Stimulated activated naive B cell treated with anti-CD40 and anti-IgM and Interleukin-4, amounts not matched to agents 10 μg/mL and 1 μg/mL and 100 μg/mL, for 72 hours (primary cell): Measurements from ENCODE around the gene NTN1.

Source experiments
- ATAC-seq, 2 donors: fragments of 150-1000 bp; cut with Tn5 transposase; replicated peaks; 2 replicates each; pipeline ENCODE4 v1.10.0; 2021; ENCODE audit warnings: moderate library complexity in 1 of 2
- DNase-seq: peaks from one replicate; pipeline ENCODE4 v3.0.0; 2021
- H3K27ac Mint-ChIP-seq: one replicate; pipeline ENCODE4 v1.8.0; 2022; ENCODE audit warnings: mild to moderate bottlenecking, mixed read lengths
- H3K27me3 Mint-ChIP-seq, 2 donors: one replicate each; pipeline ENCODE4 v1.8.0; 2022; ENCODE audit warnings: mixed read lengths in 2 of 2
- H3K36me3 Mint-ChIP-seq, 2 donors: one replicate each; pipeline ENCODE4 v1.8.0; 2022; ENCODE audit warnings: mixed read lengths in 2 of 2, mild to moderate bottlenecking in 1 of 2
- H3K4me1 Mint-ChIP-seq, 2 donors: one replicate each; pipeline ENCODE4 v1.8.0; 2022; ENCODE audit warnings: mixed read lengths in 2 of 2, mild to moderate bottlenecking in 1 of 2
- H3K4me3 Mint-ChIP-seq, 2 donors: one replicate each; pipeline ENCODE4 v1.8.0; 2022; ENCODE audit warnings: mild to moderate bottlenecking in 2 of 2, mixed read lengths in 2 of 2, moderate library complexity in 1 of 2
- H3K9me3 Mint-ChIP-seq, 2 donors: one replicate each; pipeline ENCODE4 v1.8.0; 2022; ENCODE audit warnings: mixed read lengths in 2 of 2, mild to moderate bottlenecking in 1 of 2

Gene NTN1

DNA sequence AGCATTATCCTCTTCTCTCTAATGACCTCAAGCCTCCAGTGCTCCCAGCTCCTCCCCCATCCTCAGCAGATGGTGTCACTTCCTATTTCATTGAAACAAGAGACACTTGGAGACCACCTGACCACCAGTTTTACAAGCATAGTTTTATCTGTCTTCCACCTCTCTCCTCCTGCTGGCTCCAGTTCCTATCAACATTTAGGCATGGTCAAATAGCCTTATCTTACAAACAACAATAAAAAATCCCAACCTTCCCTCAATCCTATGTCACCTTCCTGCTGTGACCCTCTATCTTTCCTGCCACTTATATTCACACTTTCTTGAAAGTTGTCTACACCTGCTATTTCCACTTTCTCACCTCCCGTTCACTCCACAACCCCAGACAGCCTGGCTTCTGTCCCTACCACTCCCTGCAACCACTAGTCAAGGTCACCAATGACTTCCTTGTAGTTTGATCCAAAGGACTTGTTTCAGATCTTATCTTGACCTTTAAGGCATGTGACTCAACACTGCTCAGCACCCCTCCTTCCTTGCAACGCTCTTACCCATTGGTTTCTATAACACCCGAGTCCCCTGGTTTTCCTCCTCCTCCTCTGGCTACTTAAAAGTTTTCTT lies 4.3 kb upstream of the NTN1 start:
- peaks cover 0 to 8% of the 10 kb centered on the region in 2 donors for H3K4me1 Mint-ChIP-seq
- H3K9me3 Mint-ChIP-seq, result no peaks in the 10 kb centered on the region
- H3K4me3 Mint-ChIP-seq, result no peak overlapping the region
- H3K36me3 Mint-ChIP-seq, result no peaks in the 10 kb centered on the region
- H3K27ac Mint-ChIP-seq, result no peak overlapping the region
- ATAC-seq (peak in 1 of 2 donors; percentile 16), DNase-seq (no peak)
- peaks cover 11 to 29% of the 10 kb centered on the region in 2 donors for H3K27me3 Mint-ChIP-seq

DNA sequence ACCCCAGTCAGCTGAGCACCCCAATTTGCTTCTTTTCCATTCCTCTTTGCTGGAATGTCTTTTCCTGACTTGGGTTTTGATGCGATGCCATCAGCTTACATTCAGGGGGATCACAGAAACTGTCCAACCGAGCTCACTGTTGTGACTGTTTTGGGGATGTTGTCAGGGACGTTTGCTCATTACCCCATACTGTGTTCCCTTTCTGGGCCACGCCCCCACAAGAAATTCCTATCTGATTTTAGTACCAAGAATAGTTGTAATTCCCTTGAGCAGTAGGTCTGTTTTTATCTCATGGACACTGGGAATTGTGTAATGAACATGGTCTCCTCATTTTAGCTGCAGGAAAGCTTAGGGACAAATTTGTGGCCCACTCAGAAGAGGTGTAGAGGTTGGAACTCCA lies 2.6 kb upstream of the NTN1 start:
- no peak for DNase-seq

GRCh38 chr17:9020096-9020823 lies 1.1 kb upstream of the NTN1 start:
- DNase-seq (no peak), ATAC-seq (peak; percentile 15 to 25)
- H3K27me3 Mint-ChIP-seq, result peaks cover 18 to 21% of the 10 kb centered on the region in 2 donors
- peaks cover 0 to 3% of the 10 kb centered on the region in 2 donors for H3K36me3 Mint-ChIP-seq
- peaks cover 6 to 32% of the 10 kb centered on the region in 2 donors for H3K4me1 Mint-ChIP-seq
- peak overlapping the region; percentile 85 to 86 for H3K4me3 Mint-ChIP-seq
- H3K9me3 Mint-ChIP-seq, result no peaks in the 10 kb centered on the region
- no peak overlapping the region for H3K27ac Mint-ChIP-seq

More for the DNA sequence above, 2.6 kb upstream of the NTN1 start:
- Mint-ChIP-seq H3K27me3 (peaks cover 8 to 20% of the 10 kb centered on the region in 2 donors), H3K9me3 (no peaks in the 10 kb centered on the region), H3K4me3 (no peak overlapping the region), H3K4me1 (peaks cover 4 to 22% of the 10 kb centered on the region in 2 donors), H3K27ac (no peak overlapping the region), H3K36me3 (peaks cover 0 to 3% of the 10 kb centered on the region in 2 donors)
- ATAC-seq, result no peak

DNA sequence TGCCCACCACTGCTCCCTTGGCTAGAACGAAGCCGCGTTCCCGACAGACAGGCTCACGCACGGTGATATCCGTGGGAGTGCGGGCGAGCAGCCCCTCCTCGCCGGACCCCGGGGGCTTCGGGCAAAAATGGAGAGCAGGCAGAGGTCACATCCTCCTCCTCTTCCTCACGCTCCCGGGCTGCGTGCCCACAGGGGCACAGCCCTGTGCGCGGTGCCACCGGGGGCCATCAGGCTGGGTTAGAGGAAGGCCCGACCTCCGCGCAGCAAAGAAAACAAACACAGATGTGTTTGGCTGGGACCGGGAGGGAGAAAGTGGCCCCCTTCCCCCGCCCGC lies 519 bp upstream of the NTN1 start:
- Mint-ChIP-seq H3K27me3 (peaks cover 18 to 21% of the 10 kb centered on the region in 2 donors), H3K4me3 (peak overlapping the region; percentile 85 to 86)

DNA sequence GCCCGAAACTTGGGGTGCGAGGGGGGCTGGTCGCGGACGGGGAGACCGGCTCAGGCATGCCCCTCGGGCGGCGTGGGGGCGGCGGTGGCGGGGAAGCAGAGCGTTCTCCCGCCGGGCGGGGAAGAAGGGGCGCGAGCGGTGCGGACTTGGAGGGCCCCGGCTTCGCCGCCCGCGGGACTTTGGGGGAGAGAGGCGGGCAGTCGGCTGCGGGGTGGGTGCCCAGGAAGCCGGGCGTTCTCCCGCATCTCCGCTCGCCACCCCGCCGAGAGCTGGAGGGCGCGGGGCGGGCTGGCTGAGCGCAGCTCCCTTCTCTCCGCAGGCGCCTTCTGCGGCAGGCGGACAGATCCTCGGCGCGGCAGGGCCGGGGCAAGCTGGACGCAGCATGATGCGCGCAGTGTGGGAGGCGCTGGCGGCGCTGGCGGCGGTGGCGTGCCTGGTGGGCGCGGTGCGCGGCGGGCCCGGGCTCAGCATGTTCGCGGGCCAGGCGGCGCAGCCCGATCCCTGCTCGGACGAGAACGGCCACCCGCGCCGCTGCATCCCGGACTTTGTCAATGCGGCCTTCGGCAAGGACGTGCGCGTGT lies 772 bp downstream of the NTN1 start:
- H3K36me3 Mint-ChIP-seq, result peaks cover 0 to 3% of the 10 kb centered on the region in 2 donors
- peak; percentile 17 to 22 for ATAC-seq
- H3K4me1 Mint-ChIP-seq, result peaks cover 6 to 32% of the 10 kb centered on the region in 2 donors
- no peak overlapping the region for H3K27ac Mint-ChIP-seq
- H3K27me3 Mint-ChIP-seq, result peaks cover 29 to 31% of the 10 kb centered on the region in 2 donors
- peak overlapping the region; percentile 85 to 90 for H3K4me3 Mint-ChIP-seq
- no peaks in the 10 kb centered on the region for H3K9me3 Mint-ChIP-seq
- DNase-seq, result no peak

More for the DNA sequence above, 519 bp upstream of the NTN1 start:
- H3K4me1 Mint-ChIP-seq, result peaks cover 6 to 32% of the 10 kb centered on the region in 2 donors
- no peak for ATAC-seq
- no peak for DNase-seq
- no peaks in the 10 kb centered on the region for H3K9me3 Mint-ChIP-seq
- H3K36me3 Mint-ChIP-seq, result peaks cover 0 to 3% of the 10 kb centered on the region in 2 donors
- no peak overlapping the region for H3K27ac Mint-ChIP-seq

DNA sequence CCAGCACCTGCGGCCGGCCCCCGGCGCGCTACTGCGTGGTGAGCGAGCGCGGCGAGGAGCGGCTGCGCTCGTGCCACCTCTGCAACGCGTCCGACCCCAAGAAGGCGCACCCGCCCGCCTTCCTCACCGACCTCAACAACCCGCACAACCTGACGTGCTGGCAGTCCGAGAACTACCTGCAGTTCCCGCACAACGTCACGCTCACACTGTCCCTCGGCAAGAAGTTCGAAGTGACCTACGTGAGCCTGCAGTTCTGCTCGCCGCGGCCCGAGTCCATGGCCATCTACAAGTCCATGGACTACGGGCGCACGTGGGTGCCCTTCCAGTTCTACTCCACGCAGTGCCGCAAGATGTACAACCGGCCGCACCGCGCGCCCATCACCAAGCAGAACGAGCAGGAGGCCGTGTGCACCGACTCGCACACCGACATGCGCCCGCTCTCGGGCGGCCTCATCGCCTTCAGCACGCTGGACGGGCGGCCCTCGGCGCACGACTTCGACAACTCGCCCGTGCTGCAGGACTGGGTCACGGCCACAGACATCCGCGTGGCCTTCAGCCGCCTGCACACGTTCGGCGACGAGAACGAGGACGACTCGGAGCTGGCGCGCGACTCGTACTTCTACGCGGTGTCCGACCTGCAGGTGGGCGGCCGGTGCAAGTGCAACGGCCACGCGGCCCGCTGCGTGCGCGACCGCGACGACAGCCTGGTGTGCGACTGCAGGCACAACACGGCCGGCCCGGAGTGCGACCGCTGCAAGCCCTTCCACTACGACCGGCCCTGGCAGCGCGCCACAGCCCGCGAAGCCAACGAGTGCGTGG lies 1.5 kb downstream of the NTN1 start:
- peaks cover 6 to 32% of the 10 kb centered on the region in 2 donors for H3K4me1 Mint-ChIP-seq
- H3K9me3 Mint-ChIP-seq, result no peaks in the 10 kb centered on the region
- peak overlapping the region; percentile 89 for H3K27ac Mint-ChIP-seq
- peak overlapping the region; percentile 85 to 90 for H3K4me3 Mint-ChIP-seq
- H3K36me3 Mint-ChIP-seq, result peaks cover 0 to 3% of the 10 kb centered on the region in 2 donors
- DNase-seq (no peak), ATAC-seq (no peak)
- peaks cover 35 to 36% of the 10 kb centered on the region in 2 donors for H3K27me3 Mint-ChIP-seq

GRCh38 chr17:9023392-9024218 lies 2.3 kb downstream of the NTN1 start:
- Mint-ChIP-seq H3K4me3 (peak overlapping the region; percentile 25 to 85), H3K27ac (peak overlapping the region; percentile 14), H3K27me3 (peaks cover 35 to 44% of the 10 kb centered on the region in 2 donors), H3K36me3 (peaks cover 0 to 3% of the 10 kb centered on the region in 2 donors), H3K9me3 (no peaks in the 10 kb centered on the region), H3K4me1 (peaks cover 6 to 32% of the 10 kb centered on the region in 2 donors)
- ATAC-seq (no peak), DNase-seq (no peak)

DNA sequence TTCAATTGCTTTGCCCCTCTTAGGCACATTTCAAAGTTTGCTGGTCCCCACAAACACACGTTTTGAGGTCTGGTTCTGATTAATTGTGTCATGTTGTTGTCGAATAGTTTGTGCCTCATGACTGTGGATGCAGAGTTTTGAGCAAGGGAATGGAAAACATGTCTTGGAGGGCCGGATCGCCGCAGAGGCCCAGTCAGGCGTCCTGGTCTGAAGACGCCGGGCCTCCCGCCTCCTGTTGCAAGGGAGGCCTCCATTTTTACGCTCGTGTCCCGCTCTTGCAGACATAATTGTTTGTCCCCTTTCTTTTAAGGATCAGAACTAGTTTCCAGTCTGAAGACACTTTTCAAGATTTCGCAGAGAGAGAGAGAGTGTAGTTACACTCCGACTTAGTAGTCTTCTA lies 3.2 kb downstream of the NTN1 start:
- H3K9me3 Mint-ChIP-seq, result no peaks in the 10 kb centered on the region
- peaks cover 6 to 32% of the 10 kb centered on the region in 2 donors for H3K4me1 Mint-ChIP-seq
- H3K27me3 Mint-ChIP-seq, result peaks cover 42 to 53% of the 10 kb centered on the region in 2 donors
- DNase-seq, result no peak
- no peak for ATAC-seq
- H3K4me3 Mint-ChIP-seq, result peak overlapping the region in 1 of 2 donors; percentile 19
- H3K36me3 Mint-ChIP-seq, result peaks cover 0 to 3% of the 10 kb centered on the region in 2 donors
- H3K27ac Mint-ChIP-seq, result peak overlapping the region; percentile 31

DNA sequence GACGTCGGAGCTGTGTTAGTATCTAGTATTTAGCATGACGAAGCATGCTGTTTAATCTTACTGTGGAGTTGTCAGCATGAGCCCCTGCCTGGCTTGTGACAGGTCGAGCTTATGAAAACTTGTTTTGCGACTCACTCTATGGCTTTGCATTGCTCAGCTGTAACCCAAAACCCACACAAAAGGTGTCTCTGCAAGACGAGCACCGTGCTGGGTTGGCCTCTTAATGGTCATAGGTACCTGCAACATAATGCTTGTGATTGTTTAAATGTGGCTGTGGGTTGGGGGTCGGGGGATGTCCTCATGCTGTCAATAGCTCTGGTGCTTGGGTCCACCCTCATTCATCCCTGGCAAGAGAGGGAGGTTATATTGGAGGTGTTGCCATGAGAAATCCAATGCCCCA lies 5.4 kb downstream of the NTN1 start:
- H3K27me3 Mint-ChIP-seq, result peaks cover 51 to 66% of the 10 kb centered on the region in 2 donors
- ATAC-seq (no peak), DNase-seq (no peak)
- H3K36me3 Mint-ChIP-seq, result peaks cover 0 to 3% of the 10 kb centered on the region in 2 donors
- peaks cover 6 to 24% of the 10 kb centered on the region in 2 donors for H3K4me1 Mint-ChIP-seq
- H3K27ac Mint-ChIP-seq, result no peak overlapping the region
- no peaks in the 10 kb centered on the region for H3K9me3 Mint-ChIP-seq
- no peak overlapping the region for H3K4me3 Mint-ChIP-seq

DNA sequence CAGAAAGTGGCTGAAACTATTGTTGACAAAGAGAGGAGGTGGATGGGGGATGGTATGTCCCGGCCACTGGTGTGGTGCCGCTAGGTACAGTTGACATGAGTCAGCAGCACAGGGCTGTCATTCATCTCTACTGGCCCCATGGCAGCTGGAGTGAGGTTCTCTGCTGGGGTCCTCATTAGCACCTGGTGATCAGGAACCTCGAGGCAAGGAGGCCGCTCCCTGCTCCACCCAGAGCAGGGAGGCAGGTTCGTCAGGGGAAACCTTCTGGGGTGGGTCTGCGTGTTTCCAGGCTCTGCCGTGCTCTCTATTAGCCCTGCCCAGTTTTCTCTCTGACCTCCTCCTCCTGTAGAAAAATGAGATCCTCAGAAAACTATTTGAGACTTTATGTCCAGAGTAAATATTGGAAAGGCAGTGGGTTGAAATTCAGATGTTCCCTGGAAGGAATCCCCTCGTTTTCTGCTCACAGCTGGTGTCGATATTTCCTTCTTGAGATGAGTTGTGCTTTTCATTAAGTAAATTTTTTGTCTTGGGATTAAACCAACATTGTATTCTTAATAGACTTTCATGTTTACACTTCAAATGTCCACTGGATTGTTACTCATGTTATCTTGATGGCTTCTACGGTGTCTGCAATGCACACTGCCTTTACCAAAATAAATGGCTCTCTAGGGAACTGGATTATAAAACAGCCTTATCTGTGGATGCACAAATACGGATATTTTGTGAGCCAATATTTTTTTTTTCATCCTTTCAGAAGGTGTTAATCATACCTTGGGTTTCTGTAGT lies 7.1 kb downstream of the NTN1 start:
- H3K4me3 Mint-ChIP-seq, result no peak overlapping the region
- no peak for ATAC-seq
- peaks cover 56 to 65% of the 10 kb centered on the region in 2 donors for H3K27me3 Mint-ChIP-seq
- no peaks in the 10 kb centered on the region for H3K36me3 Mint-ChIP-seq
- H3K4me1 Mint-ChIP-seq, result peaks cover 2 to 13% of the 10 kb centered on the region in 2 donors
- DNase-seq, result no peak
- no peaks in the 10 kb centered on the region for H3K9me3 Mint-ChIP-seq
- H3K27ac Mint-ChIP-seq, result no peak overlapping the region

- Mint-ChIP-seq H3K4me1 (peaks cover 2 to 6% of the 10 kb centered on the region in 2 donors), H3K27me3 (peaks cover 51 to 65% of the 10 kb centered on the region in 2 donors), H3K9me3 (no peaks in the 10 kb centered on the region), H3K36me3 (no peaks in the 10 kb centered on the region), H3K4me3 (no peak overlapping the region), H3K27ac (no peak overlapping the region)
- DNase-seq (no peak), ATAC-seq (no peak)
Measured at GRCh38 chr17:9028988-9029570, 7.8 kb downstream of the NTN1 start.

DNA sequence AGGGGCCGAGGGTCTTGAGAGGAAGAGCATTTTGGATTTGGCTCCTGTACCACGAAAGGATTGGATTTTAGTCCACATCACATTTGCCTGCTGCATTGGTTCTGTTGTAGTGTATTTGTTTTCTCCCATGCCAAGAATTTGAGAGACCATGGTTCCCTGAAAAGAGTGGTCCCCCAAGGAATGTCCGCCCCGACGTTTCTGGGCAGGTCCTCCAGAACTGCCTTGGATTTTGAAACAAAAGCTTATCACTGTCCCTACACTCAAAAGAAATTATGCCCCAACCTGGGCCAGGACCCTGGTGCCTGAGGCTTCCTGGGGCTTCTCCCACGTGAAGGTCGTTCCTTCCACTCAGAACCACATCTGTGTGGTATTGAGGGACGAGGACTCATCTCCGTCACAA lies 10.8 kb downstream of the NTN1 start:
- H3K36me3 Mint-ChIP-seq, result no peaks in the 10 kb centered on the region
- peaks cover 34 to 43% of the 10 kb centered on the region in 2 donors for H3K27me3 Mint-ChIP-seq
- ATAC-seq, result no peak
- no peak overlapping the region for H3K4me3 Mint-ChIP-seq
- peaks cover 0 to 4% of the 10 kb centered on the region in 2 donors for H3K9me3 Mint-ChIP-seq
- no peak for DNase-seq
- H3K27ac Mint-ChIP-seq, result no peak overlapping the region
- no peaks in the 10 kb centered on the region for H3K4me1 Mint-ChIP-seq
